HepG2 (cell line): ENCODE measurements around the gene IQCC. TPM values are rescaled to one million over a fixed set of nuclear protein-coding genes. Genes with fewer than 3 reads are reported as not detected.
A peak's percentile ranks its signal among the peaks of the same experiment; 100 is the strongest.

ENCODE experiments used
- ATAC-seq: fragments of 200-7000 bp; cut with Tn5 transposase; 3 replicates; pipeline ENCODE4 v1.9.1; 2020; ENCODE audit warnings: mild to moderate bottlenecking, moderate library complexity
- BruUV-seq: library from RNA; stranded (reverse); fragments of 400-500 nt; replicated peaks from 2 replicates; lab custom pipeline; 2021; lab: Mats Ljungman, UMichigan
- CTCF ChIA-PET: fragments of 300-600 bp; formaldehyde crosslinking; extraction: SDS; loops from one replicate; lab custom pipeline; 2021; ENCODE audit warnings: low total read pairs, inconsistent platforms, low intra/inter-chr PET ratio; lab: Yijun Ruan, JAX
- POLR2A ChIA-PET: fragments of 350-600 bp; sonication (Branson Sonifier 250); formaldehyde crosslinking; loops from one replicate; lab custom pipeline; 2020; ENCODE audit warnings: antibody characterized with exemption, inconsistent platforms; lab: Yijun Ruan, JAX
- DNase-seq: peaks from one replicate; pipeline ENCODE4 v3.0.0-alpha.2; 2015; ENCODE audit warnings: low spot score
- FAIRE-seq: peaks from 3 replicates; lab custom pipeline; 2011; peaks lifted over from hg19 to GRCh38; lab: Jason Lieb, UNC
- H2AFZ ChIP-seq: one replicate; pipeline ENCODE4 v1.6.1; 2011; ENCODE audit warnings: low read length, inconsistent platforms
- H3K27ac ChIP-seq: fragments of 300-600 bp; 3 replicates; pipeline ENCODE4 v1.8.0; 2011; ENCODE audit warnings: mixed run types, mild to moderate bottlenecking, mixed read lengths, low read length, inconsistent platforms; ENCODE audit not compliant: insufficient read depth; ENCODE audit errors: extremely low read length
- H3K27me3 ChIP-seq, 2 experiments: fragments of 200-600 bp in 1 of 2; 2 replicates in 1 of 2; 3 replicates in 1 of 2; pipeline versions ENCODE4 v1.6.0 to v1.8.0; 2011; ENCODE audit warnings: low read length in 2 of 2, mild to moderate bottlenecking in 2 of 2, moderate library complexity in 2 of 2, inconsistent platforms in 1 of 2; ENCODE audit not compliant: insufficient read depth in 2 of 2, control insufficient read depth in 1 of 2
- H3K36me3 ChIP-seq, 2 experiments: fragments of 200-600 bp in 1 of 2; replicated peaks in 1 of 2; 2 replicates in 1 of 2; 3 replicates in 1 of 2; pipeline versions ENCODE4 v1.5.1 to v1.8.0; 2011; ENCODE audit warnings: low read length in 2 of 2, inconsistent platforms in 1 of 2; ENCODE audit not compliant: insufficient read depth in 2 of 2, control insufficient read depth in 1 of 2
- H3K4me1 ChIP-seq: 2 replicates; pipeline ENCODE4 v1.5.1; 2012; ENCODE audit warnings: low read length, inconsistent platforms; ENCODE audit not compliant: insufficient read depth
- H3K4me2 ChIP-seq: 2 replicates; pipeline ENCODE4 v1.6.0; 2011; ENCODE audit warnings: low read depth, low read length, inconsistent platforms
- H3K4me3 ChIP-seq, 3 experiments: fragments of 200-600 bp in 1 of 3; sonication (generic), shearing (Covaris generic) in 1 of 3; replicated peaks in 1 of 3; 2 replicates each; pipeline ENCODE4 v1.5.1; 2011 to 2016; ENCODE audit warnings: low read length in 3 of 3, inconsistent platforms in 2 of 3, low read depth in 2 of 3, mild to moderate bottlenecking in 2 of 3, control low read depth in 1 of 3, mixed read lengths in 1 of 3; ENCODE audit not compliant: insufficient read depth in 1 of 3
- H3K79me2 ChIP-seq: one replicate; pipeline ENCODE4 v1.6.1; 2011; ENCODE audit warnings: low read length, inconsistent platforms; ENCODE audit not compliant: insufficient read depth
- H3K9ac ChIP-seq: 2 replicates; pipeline ENCODE4 v1.6.0; 2011; ENCODE audit warnings: mild to moderate bottlenecking, low read depth, low read length, inconsistent platforms; ENCODE audit not compliant: insufficient read depth
- H3K9me3 ChIP-seq: 2 replicates; pipeline ENCODE4 v1.5.1; 2012; ENCODE audit warnings: mild to moderate bottlenecking, low read length
- H4K20me1 ChIP-seq: 2 replicates; pipeline ENCODE4 v1.6.0; 2011; ENCODE audit warnings: inconsistent platforms, mild to moderate bottlenecking, low read length, moderate library complexity; ENCODE audit not compliant: insufficient read depth
- GABPB1 ChIP-seq: IDR thresholded peaks from 2 replicates; pipeline ENCODE4 v1.6.1; 2016; ENCODE audit warnings: mild to moderate bottlenecking, missing genetic modification reagents, moderate library complexity, missing compliant biosample characterization
- HDAC2 ChIP-seq: sonication (generic); formaldehyde crosslinking; IDR thresholded peaks from 2 replicates; pipeline ENCODE4 v1.4.0; 2020; ENCODE audit warnings: missing genetic modification reagents
- MXD4 ChIP-seq: IDR thresholded peaks from 2 replicates; pipeline ENCODE4 v1.6.1; 2016; ENCODE audit warnings: mild to moderate bottlenecking, missing biosample characterization, missing genetic modification reagents
- PRDM10 ChIP-seq: sonication (generic); formaldehyde crosslinking; IDR thresholded peaks from 2 replicates; pipeline ENCODE4 v1.4.0; 2020; ENCODE audit warnings: low read depth, missing genetic modification reagents
- RBM39 ChIP-seq: fragments of 200-400 bp; formaldehyde crosslinking; IDR thresholded peaks from one replicate; pipeline ENCODE4 v1.6.1; 2018; ENCODE audit warnings: antibody characterized with exemption, mild to moderate bottlenecking, low read depth, low read length; ENCODE audit not compliant: poor library complexity, severe bottlenecking
- ZBTB33 ChIP-seq: sonication (generic); formaldehyde crosslinking; IDR thresholded peaks from 2 replicates; pipeline ENCODE4 v1.4.0; 2020; ENCODE audit warnings: missing genetic modification reagents
- ZNF580 ChIP-seq: IDR thresholded peaks from 2 replicates; pipeline ENCODE4 v1.6.1; 2016; ENCODE audit warnings: low read depth, borderline replicate concordance
- ZNF687 ChIP-seq: sonication (generic); formaldehyde crosslinking; IDR thresholded peaks from 2 replicates; pipeline ENCODE4 v1.5.1; 2020; ENCODE audit warnings: mild to moderate bottlenecking, missing genetic modification reagents, moderate library complexity
- WGBS: methylation state at CpG from one replicate; pipeline ENCODE4 v1.1.6; 2017; ENCODE audit warnings: low lambda C conversion rate; 5-methylcytosine and 5-hydroxymethylcytosine counted together
- in situ Hi-C: cut with HindIII; loops from 2 replicates; pipeline ENCODE4 v1.10.0; 2017; ENCODE audit warnings: low pct_unique_long_range_greater_than_20kb; ENCODE audit not compliant: extremely low pct_ligation_motif_present
- intact Hi-C: fragments of 100-400 bp; cut with micrococcal nuclease; formaldehyde crosslinking; loops from one replicate; pipeline ENCODE4 v1.10.0; 2022; ENCODE audit not compliant: unreplicated experiment
- polyA plus RNA-seq, 8 experiments: library from polyadenylated mRNA; depleted of rRNA in 3 of 8; stranded (reverse) in 7 of 8; unstranded in 1 of 8; fragments of >200 nt; fragmentation: Illumina TruSeq in 4 of 8; extraction: Trizol in 4 of 8; gene quantifications; 2 replicates each; pipeline versions ENCODE4 v1.2.1 to v1.2.3, GENCODE V29; 2011 to 2016; ENCODE audit warnings: low read depth in 4 of 8, missing spikeins in 1 of 8, mixed read lengths in 1 of 8; ENCODE audit not compliant: insufficient read depth in 1 of 8
- total RNA-seq, 5 experiments: library from RNA; depleted of rRNA; stranded (reverse); fragments of >200 nt; fragmentation: Illumina TruSeq; extraction: Trizol; gene quantifications; 2 replicates each; pipeline ENCODE4 v1.2.3, GENCODE V29; 2016; ENCODE audit warnings: low read depth in 1 of 5

IQCC gene
- total and polyA plus RNA-seq, 2 of the 13 experiments (the other 11 are each of a cell fraction or from before 2014, with no cell fraction given), result 1.7 to 3.0 TPM

GRCh38 chr1:32247983-32248889, 42.8 kb downstream of the IQCC start:
- FAIRE-seq (no peak), ATAC-seq (peak; percentile 71), DNase-seq (peak; percentile 59)
- peaks cover 83% of the 10 kb centered on the region for H3K4me1 ChIP-seq
- 52% methylated on average over 3 of the region's 31 CpGs for WGBS
- H3K4me3 ChIP-seq, result peak overlapping the region in 2 of 3 experiments; percentile 8 to 58; a peak in 2 of 6 replicates
- peak overlapping the region; percentile 72 for H3K4me2 ChIP-seq
- H3K9ac ChIP-seq, result peak overlapping the region; percentile 45; the same call in 1 of the 2 replicates
- no peak overlapping the region for H2AFZ ChIP-seq
- ChIA-PET POLR2A (interaction anchor here (0.7 to 7.1 kb wide), 11 partner anchors 11 to 464 kb away, joined by 3 to 48 read pairs (median 8); partner anchors contain the start of genes BSDC1, HDAC1, MARCKSL1 and TXLNA), CTCF (interaction anchor here (1.0 to 1.3 kb wide), 2 partner anchors 32 to 68 kb away, joined by 3 to 8 read pairs; no protein-coding TSS in a partner anchor)
- no peaks in the 10 kb centered on the region for H3K27me3 ChIP-seq
- H3K9me3 ChIP-seq, result no peaks in the 10 kb centered on the region
- intact Hi-C loops (loop anchor here (1.0 kb wide), 1 partner anchor 42 kb away; no protein-coding TSS in a partner anchor), in situ Hi-C loops (no loop called here)
- no peak overlapping the region for H3K27ac ChIP-seq
- no peaks in the 10 kb centered on the region for H4K20me1 ChIP-seq
- BruUV-seq, result no TSS peak
- H3K79me2 ChIP-seq, result no peaks in the 10 kb centered on the region
- H3K36me3 ChIP-seq, result no peaks in the 10 kb centered on the region
- TF ChIP-seq MXD4, result peak; percentile 43; the same call in 1 of the 2 replicates
- TF ChIP-seq ZNF687, result peak; percentile 81
- peak; percentile 68; the same call in 1 of the 2 replicates for TF ChIP-seq HDAC2 (CRISPR knock-in tag)
- TF ChIP-seq PRDM10 (CRISPR knock-in tag), result peak; percentile 80
- TF ChIP-seq ZBTB33 (CRISPR knock-in tag), result peak; percentile 39; the same call in 1 of the 2 replicates
- peak; percentile 75 for TF ChIP-seq GABPB1
- TF ChIP-seq ZNF580 (CRISPR knock-in tag), result 0 out of 2 replicates have a peak, but pooled peaks have one; percentile 36
- peak; percentile 71 for TF ChIP-seq RBM39
